ENCODE data around the gene NHSL1.

Gene NHSL1

GRCh38 chr6:138403801-138404665, 95.3 kb downstream of the NHSL1 start, which contains the start of gene HEBP2:
Gene HEBP2, plus strand, starts transcription at chr6:138404223. Its CDS starts 273 bp downstream, at chr6:138404496.
- DNase-seq (ENCODE audit: low read depth in 2 of 2) = peak; percentile 10 to 16

- DNase-seq (ENCODE audit: low read depth in 2 of 2) = no peak
Measured at GRCh38 chr6:138403324-138403800, 95.9 kb downstream of the NHSL1 start.

- no peak for DNase-seq (ENCODE audit: low read depth in 2 of 2)
Measured at GRCh38 chr6:138402838-138403187, 96.5 kb downstream of the NHSL1 start.

- DNase-seq (ENCODE audit: low read depth in 2 of 2) = no peak
Measured at GRCh38 chr6:138401960-138402837, 97.1 kb downstream of the NHSL1 start.

- DNase-seq (ENCODE audit: low read depth in 2 of 2) = no peak
Measured at GRCh38 chr6:138400326-138400725, 99.0 kb downstream of the NHSL1 start.

GRCh38 chr6:138397128-138398122, 101.9 kb downstream of the NHSL1 start:
- DNase-seq (ENCODE audit: low read depth in 2 of 2) = no peak

GRCh38 chr6:138396709-138397108, 102.6 kb downstream of the NHSL1 start:
- DNase-seq (ENCODE audit: low read depth in 2 of 2) = no peak

- no peak for DNase-seq (ENCODE audit: low read depth in 2 of 2)
Measured at GRCh38 chr6:138393871-138394783, 105.2 kb downstream of the NHSL1 start.

GRCh38 chr6:138389551-138389950, 109.7 kb downstream of the NHSL1 start:
- DNase-seq (ENCODE audit: low read depth in 2 of 2) = no peak

- no peak for DNase-seq (ENCODE audit: low read depth in 2 of 2)
Measured at GRCh38 chr6:138387577-138388368, 111.5 kb downstream of the NHSL1 start.

GRCh38 chr6:138386897-138387296, 112.4 kb downstream of the NHSL1 start:
- DNase-seq (ENCODE audit: low read depth in 2 of 2) = no peak

GRCh38 chr6:138383776-138384175, 115.5 kb downstream of the NHSL1 start:
- no peak for DNase-seq (ENCODE audit: low read depth in 2 of 2)

- no peak for DNase-seq (ENCODE audit: low read depth in 2 of 2)
Measured at GRCh38 chr6:138382498-138383265, 116.6 kb downstream of the NHSL1 start.

GRCh38 chr6:138378463-138378862, 120.8 kb downstream of the NHSL1 start:
- no peak for DNase-seq (ENCODE audit: low read depth in 2 of 2)

- DNase-seq (ENCODE audit: low read depth in 2 of 2) = no peak
Measured at GRCh38 chr6:138377844-138378243, 121.5 kb downstream of the NHSL1 start, which contains the start of gene SMIM28. Gene SMIM28, plus strand, starts transcription at chr6:138377905. Its CDS starts 168 bp downstream, at chr6:138378073.

- DNase-seq (ENCODE audit: low read depth in 2 of 2) = no peak
Measured at GRCh38 chr6:138377042-138377441, 122.3 kb downstream of the NHSL1 start.

GRCh38 chr6:138374815-138375214, 124.5 kb downstream of the NHSL1 start:
- DNase-seq (ENCODE audit: low read depth in 2 of 2) = no peak

GRCh38 chr6:138374230-138374629, 125.1 kb downstream of the NHSL1 start:
- DNase-seq (ENCODE audit: low read depth in 2 of 2) = no peak

Data from fibroblast of skin of left biceps (primary cell).